H9 (cell line): ENCODE results near the gene DRG1. TPM values are rescaled to one million over a fixed set of nuclear protein-coding genes. Genes with fewer than 3 reads are reported as not detected.

Source experiments
- DNase-seq: peaks from one replicate; pipeline ENCODE4 v3.0.0-alpha.2; 2017
- H2AFZ ChIP-seq: one replicate; pipeline ENCODE4 v1.6.1; 2013; ENCODE audit warnings: mild to moderate bottlenecking, low read length, control low read depth, moderate library complexity
- H2AK5ac ChIP-seq: 2 replicates; pipeline ENCODE4 v1.6.1; 2013; ENCODE audit warnings: low read length, control low read depth, mixed read lengths; ENCODE audit not compliant: insufficient read length
- H2BK120ac ChIP-seq: one replicate; pipeline ENCODE4 v1.6.1; 2013; ENCODE audit warnings: low read depth, mild to moderate bottlenecking, low read length, control low read depth, inconsistent platforms; ENCODE audit not compliant: poor library complexity, severe bottlenecking
- H2BK12ac ChIP-seq: 2 replicates; pipeline ENCODE4 v1.6.1; 2013; ENCODE audit warnings: low read length, control low read depth, mixed read lengths, low read depth; ENCODE audit not compliant: insufficient read length
- H2BK15ac ChIP-seq: 2 replicates; pipeline ENCODE4 v1.6.1; 2013; ENCODE audit warnings: low read depth, low read length, control low read depth
- H2BK20ac ChIP-seq: one replicate; pipeline ENCODE4 v1.6.1; 2013; ENCODE audit warnings: low read depth, mild to moderate bottlenecking, low read length, control low read depth, inconsistent platforms; ENCODE audit not compliant: poor library complexity, severe bottlenecking
- H2BK5ac ChIP-seq: 2 replicates; pipeline ENCODE4 v1.6.1; 2013; ENCODE audit warnings: low read length, control low read depth, mixed read lengths; ENCODE audit not compliant: insufficient read length
- H3K14ac ChIP-seq: 2 replicates; pipeline ENCODE4 v1.6.1; 2013; ENCODE audit warnings: low read length, control low read depth; ENCODE audit not compliant: insufficient read depth
- H3K18ac ChIP-seq: 2 replicates; pipeline ENCODE4 v1.6.1; 2013; ENCODE audit warnings: low read depth, mild to moderate bottlenecking, mixed read lengths, low read length, control low read depth; ENCODE audit not compliant: insufficient read length
- H3K23ac ChIP-seq: 2 replicates; pipeline ENCODE4 v1.6.1; 2013; ENCODE audit warnings: low read length, control low read depth, mixed read lengths, low read depth; ENCODE audit not compliant: insufficient read length
- H3K23me2 ChIP-seq: 2 replicates; pipeline ENCODE4 v1.6.1; 2013; ENCODE audit warnings: low read depth, mild to moderate bottlenecking, mixed read lengths, low read length, control low read depth; ENCODE audit not compliant: insufficient read length, poor library complexity, severe bottlenecking
- H3K27ac ChIP-seq: 2 replicates; pipeline ENCODE4 v1.5.1; 2013; ENCODE audit warnings: low read length, control low read depth, mixed read lengths, low read depth; ENCODE audit not compliant: insufficient read length
- H3K27me3 ChIP-seq: 2 replicates; pipeline ENCODE4 v1.6.1; 2013; ENCODE audit warnings: low read length, control low read depth, inconsistent platforms; ENCODE audit not compliant: insufficient read depth
- H3K4ac ChIP-seq: 2 replicates; pipeline ENCODE4 v1.6.1; 2013; ENCODE audit warnings: low read depth, mild to moderate bottlenecking, control low read depth, inconsistent platforms, low read length, moderate library complexity
- H3K4me1 ChIP-seq: 2 replicates; pipeline ENCODE4 v1.6.1; 2013; ENCODE audit warnings: low read length, control low read depth, inconsistent platforms; ENCODE audit not compliant: insufficient read depth
- H3K4me2 ChIP-seq: 2 replicates; pipeline ENCODE4 v1.6.1; 2013; ENCODE audit warnings: low read length, control low read depth, mixed read lengths; ENCODE audit not compliant: insufficient read length, insufficient read depth
- H3K56ac ChIP-seq: 2 replicates; pipeline ENCODE4 v1.6.1; 2013; ENCODE audit warnings: low read depth, mild to moderate bottlenecking, mixed read lengths, low read length, control low read depth; ENCODE audit not compliant: insufficient read length
- H3K79me1 ChIP-seq: 2 replicates; pipeline ENCODE4 v1.6.1; 2013; ENCODE audit warnings: low read depth, mild to moderate bottlenecking, moderate library complexity, low read length, control low read depth, inconsistent platforms; ENCODE audit not compliant: insufficient read depth, poor library complexity, severe bottlenecking
- H3K79me2 ChIP-seq: 2 replicates; pipeline ENCODE4 v1.6.1; 2013; ENCODE audit warnings: low read length, control low read depth, inconsistent platforms; ENCODE audit not compliant: insufficient read depth
- H3K9ac ChIP-seq: 2 replicates; pipeline ENCODE4 v1.6.1; 2013; ENCODE audit warnings: low read length, control low read depth, mixed read lengths; ENCODE audit not compliant: insufficient read length; ENCODE audit errors: extremely low read depth
- H3K9me3 ChIP-seq: one replicate; pipeline ENCODE4 v1.6.1; 2013; ENCODE audit warnings: low read depth, low read length, inconsistent platforms; ENCODE audit not compliant: control insufficient read depth
- H3T11ph ChIP-seq: one replicate; pipeline ENCODE4 v1.6.1; 2013; ENCODE audit warnings: mild to moderate bottlenecking, low read length, control low read depth, inconsistent platforms
- H4K20me1 ChIP-seq: one replicate; pipeline ENCODE4 v1.6.1; 2013; ENCODE audit not compliant: control insufficient read depth, insufficient read length, insufficient read depth
- H4K5ac ChIP-seq: 2 replicates; pipeline ENCODE4 v1.6.1; 2013; ENCODE audit warnings: low read depth, mild to moderate bottlenecking, mixed read lengths, low read length, control low read depth; ENCODE audit not compliant: insufficient read length
- H4K8ac ChIP-seq: replicated peaks from 2 replicates; pipeline ENCODE4 v1.6.1; 2013; ENCODE audit warnings: low read length, control low read depth, mixed read lengths, low read depth; ENCODE audit not compliant: insufficient read length
- H4K91ac ChIP-seq: 2 replicates; pipeline ENCODE4 v1.6.1; 2013; ENCODE audit warnings: low read depth, mild to moderate bottlenecking, moderate library complexity, mixed read lengths, low read length, control low read depth; ENCODE audit not compliant: insufficient read length
- H3K27ac Mint-ChIP-seq, 3 experiments: 2 replicates in 2 of 3; 3 replicates in 1 of 3; pipeline ENCODE4 v1.8.0; 2020 to 2021; ENCODE audit warnings: mixed read lengths in 3 of 3, mild to moderate bottlenecking in 1 of 3, moderate library complexity in 1 of 3
- H3K27me3 Mint-ChIP-seq: 2 replicates; pipeline ENCODE4 v1.8.0; 2021; ENCODE audit warnings: low read depth, mild to moderate bottlenecking, moderate library complexity, mixed read lengths
- H3K36me3 Mint-ChIP-seq, 3 experiments: 2 replicates in 2 of 3; 3 replicates in 1 of 3; pipeline ENCODE4 v1.8.0; 2020 to 2021; ENCODE audit warnings: low read depth in 3 of 3, mixed read lengths in 3 of 3; ENCODE audit not compliant: insufficient read depth in 1 of 3
- H3K4me1 Mint-ChIP-seq, 2 experiments: 2 replicates each; pipeline ENCODE4 v1.8.0; 2020; ENCODE audit warnings: mixed read lengths in 2 of 2
- H3K4me3 Mint-ChIP-seq, 2 experiments: 2 replicates in 1 of 2; 3 replicates in 1 of 2; pipeline ENCODE4 v1.8.0; 2020 to 2021; ENCODE audit warnings: mild to moderate bottlenecking in 2 of 2, mixed read lengths in 2 of 2, moderate library complexity in 1 of 2
- H3K9me3 Mint-ChIP-seq, 2 experiments: 2 replicates in 1 of 2; 3 replicates in 1 of 2; pipeline ENCODE4 v1.8.0; 2020; ENCODE audit warnings: mild to moderate bottlenecking in 2 of 2, mixed read lengths in 2 of 2, moderate library complexity in 1 of 2
- WGBS: extraction: QIAGEN DNeasy Blood & Tissue Kit; methylation state at CpG from one replicate; pipeline ENCODE4 v1.1.7; 2013; ENCODE audit warnings: missing lambda C conversion rate, low lambda C conversion rate, mixed read lengths; ENCODE audit not compliant: insufficient read length; ENCODE audit errors: extremely low coverage; 5-methylcytosine and 5-hydroxymethylcytosine counted together
- total RNA-seq: library from RNA; stranded (reverse); gene quantifications from 2 replicates; pipeline ENCODE4 v1.2.1, GENCODE V29; 2021
- TF ChIP-seq, protein P1 (sequence below): fragments of 200-600 bp; sonication (generic); conservative IDR thresholded peaks from 3 replicates; pipeline ENCODE4 v1.8.0; 2021; ENCODE audit warnings: antibody characterized with exemption, mild to moderate bottlenecking

DRG1 gene
- total RNA-seq, 1 experiment from 2014 or later = 89.5 TPM

DNA sequence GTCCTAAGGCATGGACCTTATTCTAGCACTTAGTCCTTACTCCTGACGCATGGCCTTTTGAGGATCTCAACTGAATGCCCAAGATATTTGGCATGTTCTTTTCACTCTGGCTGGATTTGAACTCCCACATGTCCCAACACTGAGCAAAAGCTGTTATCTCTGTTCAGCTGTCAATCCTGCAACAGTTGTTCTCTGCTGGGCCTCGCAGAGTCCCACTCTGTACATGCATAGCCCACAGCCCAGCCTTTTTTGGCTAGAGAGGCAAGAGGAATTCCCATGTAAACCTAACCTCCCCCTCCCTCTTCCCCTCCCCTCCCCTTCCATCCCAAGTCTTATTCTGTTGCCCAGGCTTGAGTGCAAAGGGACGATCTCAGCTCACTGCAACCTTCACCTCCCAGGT lies 21.8 kb upstream of the DRG1 start:
- H3K4me2 ChIP-seq = no peak overlapping the region
- H4K20me1 ChIP-seq = no peaks in the 10 kb centered on the region
- no peak overlapping the region for H3K23ac ChIP-seq
- H4K8ac ChIP-seq = no peak overlapping the region
- H3K18ac ChIP-seq = no peak overlapping the region
- H3K36me3 Mint-ChIP-seq = no peaks in the 10 kb centered on the region
- TF ChIP-seq, protein P1, sequence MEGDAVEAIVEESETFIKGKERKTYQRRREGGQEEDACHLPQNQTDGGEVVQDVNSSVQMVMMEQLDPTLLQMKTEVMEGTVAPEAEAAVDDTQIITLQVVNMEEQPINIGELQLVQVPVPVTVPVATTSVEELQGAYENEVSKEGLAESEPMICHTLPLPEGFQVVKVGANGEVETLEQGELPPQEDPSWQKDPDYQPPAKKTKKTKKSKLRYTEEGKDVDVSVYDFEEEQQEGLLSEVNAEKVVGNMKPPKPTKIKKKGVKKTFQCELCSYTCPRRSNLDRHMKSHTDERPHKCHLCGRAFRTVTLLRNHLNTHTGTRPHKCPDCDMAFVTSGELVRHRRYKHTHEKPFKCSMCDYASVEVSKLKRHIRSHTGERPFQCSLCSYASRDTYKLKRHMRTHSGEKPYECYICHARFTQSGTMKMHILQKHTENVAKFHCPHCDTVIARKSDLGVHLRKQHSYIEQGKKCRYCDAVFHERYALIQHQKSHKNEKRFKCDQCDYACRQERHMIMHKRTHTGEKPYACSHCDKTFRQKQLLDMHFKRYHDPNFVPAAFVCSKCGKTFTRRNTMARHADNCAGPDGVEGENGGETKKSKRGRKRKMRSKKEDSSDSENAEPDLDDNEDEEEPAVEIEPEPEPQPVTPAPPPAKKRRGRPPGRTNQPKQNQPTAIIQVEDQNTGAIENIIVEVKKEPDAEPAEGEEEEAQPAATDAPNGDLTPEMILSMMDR = no peak
- no peaks in the 10 kb centered on the region for H3K9me3 Mint-ChIP-seq
- H3K27me3 Mint-ChIP-seq = no peaks in the 10 kb centered on the region; the same call in 1 of the 2 replicates
- no peak overlapping the region for H2BK12ac ChIP-seq
- no peak overlapping the region for H3K4ac ChIP-seq
- no peak overlapping the region for H2AFZ ChIP-seq
- no peak overlapping the region for H2BK15ac ChIP-seq
- no peak overlapping the region for H2BK5ac ChIP-seq
- H3K79me2 ChIP-seq = no peaks in the 10 kb centered on the region
- no peak overlapping the region for H3K14ac ChIP-seq
- H3K4me3 Mint-ChIP-seq = no peak overlapping the region
- H3K27me3 ChIP-seq = no peaks in the 10 kb centered on the region
- no peak overlapping the region for H3K56ac ChIP-seq
- no peak overlapping the region; a peak in 1 of 7 replicates for H3K27ac Mint-ChIP-seq
- H3T11ph ChIP-seq = no peak overlapping the region
- no peaks in the 10 kb centered on the region for H3K4me1 ChIP-seq
- H2BK120ac ChIP-seq = no peak overlapping the region
- H3K9me3 ChIP-seq = no peaks in the 10 kb centered on the region
- no peaks in the 10 kb centered on the region for H3K79me1 ChIP-seq
- no CpG with 5 or more reads among the region's 3 CpGs for WGBS
- H4K91ac ChIP-seq = no peak overlapping the region
- H3K23me2 ChIP-seq = no peaks in the 10 kb centered on the region
- H3K4me1 Mint-ChIP-seq = peaks cover 0 to 2% of the 10 kb centered on the region in 2 experiments; a peak in 1 of 4 replicates
- no peak overlapping the region for H2AK5ac ChIP-seq
- no peak overlapping the region for H2BK20ac ChIP-seq
- H4K5ac ChIP-seq = no peak overlapping the region
- H3K27ac ChIP-seq = no peak overlapping the region
- no peak overlapping the region for H3K9ac ChIP-seq
- no peak for DNase-seq
